HCT116 (cell line): ENCODE results near the gene CDCA4. TPM values are rescaled to one million over a fixed set of nuclear protein-coding genes. Genes with fewer than 3 reads are reported as not detected.

ENCODE experiments used
- ATAC-seq: fragments of 200-7000 bp; cut with Tn5 transposase; 2 replicates; pipeline ENCODE4 v1.9.1; 2020; ENCODE audit warnings: mild to moderate bottlenecking, moderate library complexity
- BruUV-seq: library from RNA; stranded (reverse); fragments of 400-500 nt; replicated peaks from 2 replicates; lab custom pipeline; 2021; lab: Mats Ljungman, UMichigan
- CTCF ChIA-PET: fragments of 300-600 bp; sonication (Branson Sonifier 250); formaldehyde crosslinking; loops from one replicate; lab custom pipeline; 2021; ENCODE audit warnings: antibody characterized with exemption; lab: Charles Lee
- POLR2A ChIA-PET: fragments of 300-600, 350-600 bp; sonication (Branson Sonifier 250); formaldehyde crosslinking; loops from one replicate; lab custom pipeline; 2021; ENCODE audit warnings: antibody characterized with exemption; lab: Charles Lee
- RAD21 ChIA-PET, 2 experiments: fragments of 300-600 bp; sonication (Branson Sonifier 250); formaldehyde crosslinking; loops; one replicate each; lab custom pipeline; 2023; ENCODE audit warnings: low total read pairs in 2 of 2; ENCODE audit not compliant: uncharacterized antibody in 2 of 2, unreplicated experiment in 2 of 2, low non-redundant PET in 1 of 2; lab: Charles Lee
- DNase-seq: peaks from one replicate; pipeline ENCODE4 v3.0.0-alpha.2; 2010; ENCODE audit warnings: low read depth, low spot score
- H2AFZ ChIP-seq: fragments of 200-600 bp; shearing (Covaris generic), sonication (generic); 2 replicates; pipeline ENCODE4 v1.6.1; 2017; ENCODE audit warnings: low read depth, mixed run types, mixed read lengths, antibody characterized with exemption, low read length; ENCODE audit not compliant: poor library complexity, severe bottlenecking
- H3K27ac ChIP-seq: 2 replicates; pipeline ENCODE4 v1.5.1; 2012; ENCODE audit warnings: low read depth, low read length
- H3K27me3 ChIP-seq: fragments of 200-600 bp; sonication (generic); 2 replicates; pipeline ENCODE4 v1.6.1; 2016; ENCODE audit warnings: mixed run types, low read length, mixed read lengths; ENCODE audit not compliant: insufficient read depth
- H3K36me3 ChIP-seq, 2 experiments: fragments of 200-500 bp in 1 of 2; fragments of 200-600 bp in 1 of 2; sonication (Bioruptor generic) in 1 of 2; sonication (generic) in 1 of 2; 2 replicates each; pipeline versions ENCODE4 v1.5.1 to v1.6.1; 2014 to 2016; ENCODE audit warnings: low read length in 2 of 2, inconsistent platforms in 1 of 2, mixed read lengths in 1 of 2, mixed run types in 1 of 2; ENCODE audit not compliant: insufficient read depth in 2 of 2, control insufficient read depth in 1 of 2
- H3K4me1 ChIP-seq, 2 experiments: fragments of 200-600 bp in 1 of 2; sonication (generic) in 1 of 2; 2 replicates each; pipeline versions ENCODE4 v1.5.1 to v1.6.1; 2012 to 2017; ENCODE audit warnings: low read length in 2 of 2, inconsistent platforms in 1 of 2, mild to moderate bottlenecking in 1 of 2, mixed read lengths in 1 of 2, mixed run types in 1 of 2, moderate library complexity in 1 of 2; ENCODE audit not compliant: insufficient read depth in 2 of 2, control insufficient read depth in 1 of 2
- H3K4me2 ChIP-seq: fragments of 200-600 bp; sonication (generic); 2 replicates; pipeline ENCODE4 v1.6.1; 2017; ENCODE audit warnings: mixed run types, low read length, mixed read lengths
- H3K4me3 ChIP-seq, 2 experiments: fragments of 200-600 bp in 1 of 2; sonication (generic) in 1 of 2; replicated peaks in 1 of 2; 2 replicates each; pipeline ENCODE4 v1.5.1; 2011 to 2016; ENCODE audit warnings: low read length in 2 of 2, control low read depth in 1 of 2, low read depth in 1 of 2, mild to moderate bottlenecking in 1 of 2, mixed read lengths in 1 of 2, mixed run types in 1 of 2
- H3K79me2 ChIP-seq: fragments of 200-600 bp; sonication (generic); 2 replicates; pipeline ENCODE4 v1.6.1; 2017; ENCODE audit warnings: mild to moderate bottlenecking, mixed run types, low read length, moderate library complexity, mixed read lengths; ENCODE audit not compliant: insufficient read depth
- H3K9ac ChIP-seq: fragments of 200-600 bp; sonication (generic); 2 replicates; pipeline ENCODE4 v1.6.1; 2016; ENCODE audit warnings: low read length, mixed read lengths
- H3K9me2 ChIP-seq: fragments of 200-600 bp; sonication (generic), shearing (Covaris generic); 2 replicates; pipeline ENCODE4 v1.6.1; 2017; ENCODE audit warnings: mixed run types, mild to moderate bottlenecking, moderate library complexity; ENCODE audit not compliant: insufficient read depth
- H3K9me3 ChIP-seq, 2 experiments: fragments of 200-500 bp in 1 of 2; fragments of 200-600 bp in 1 of 2; sonication (Bioruptor generic) in 1 of 2; sonication (generic) in 1 of 2; 2 replicates each; pipeline ENCODE4 v1.6.1; 2014 to 2017; ENCODE audit warnings: low read length in 2 of 2, mixed read lengths in 2 of 2, inconsistent platforms in 1 of 2, low read depth in 1 of 2, mild to moderate bottlenecking in 1 of 2, mixed run types in 1 of 2, moderate library complexity in 1 of 2; ENCODE audit not compliant: control insufficient read depth in 1 of 2, insufficient read depth in 1 of 2
- H4K20me1 ChIP-seq: fragments of 200-600 bp; sonication (generic), shearing (Covaris generic); 2 replicates; pipeline ENCODE4 v1.6.1; 2017; ENCODE audit warnings: mixed run types, mild to moderate bottlenecking, moderate library complexity; ENCODE audit not compliant: insufficient read depth
- CBX3 ChIP-seq: IDR thresholded peaks from 2 replicates; pipeline ENCODE4 v1.6.1; 2012; ENCODE audit warnings: low read depth
- CEBPB ChIP-seq: IDR thresholded peaks from 2 replicates; pipeline ENCODE4 v1.6.1; 2012; ENCODE audit warnings: low read depth
- EZH2 ChIP-seq: fragments of 200-600 bp; sonication (generic); IDR thresholded peaks from 2 replicates; pipeline ENCODE4 v1.6.1; 2017; ENCODE audit warnings: antibody characterized with exemption, mixed run types
- FOSL1 ChIP-seq: IDR thresholded peaks from 2 replicates; pipeline ENCODE4 v1.6.1; 2012; ENCODE audit warnings: low read depth
- JUND ChIP-seq: IDR thresholded peaks from 2 replicates; pipeline ENCODE4 v1.6.1; 2012
- POLR2A ChIP-seq: IDR thresholded peaks from 2 replicates; pipeline ENCODE4 v1.7.0; 2011; ENCODE audit warnings: borderline replicate concordance; ENCODE audit not compliant: insufficient read depth, insufficient read length; ENCODE audit errors: extremely low read depth
- POLR2AphosphoS5 ChIP-seq: IDR thresholded peaks from 2 replicates; pipeline ENCODE4 v1.6.1; 2011; ENCODE audit warnings: mild to moderate bottlenecking, low read depth, low read length, moderate library complexity
- RAD21 ChIP-seq: IDR thresholded peaks from 2 replicates; pipeline ENCODE4 v1.6.1; 2012; ENCODE audit warnings: low read depth, mild to moderate bottlenecking
- SIN3A ChIP-seq: IDR thresholded peaks from 2 replicates; pipeline ENCODE4 v1.6.1; 2012; ENCODE audit warnings: low read depth
- SP1 ChIP-seq: IDR thresholded peaks from 2 replicates; pipeline ENCODE4 v1.6.1; 2012; ENCODE audit warnings: low read depth
- TCF7L2 ChIP-seq: IDR thresholded peaks from 2 replicates; pipeline ENCODE4 v1.7.0; 2011; ENCODE audit warnings: borderline replicate concordance, inconsistent platforms; ENCODE audit not compliant: insufficient read depth, insufficient read length; ENCODE audit errors: extremely low read depth
- ZFX ChIP-seq: fragments of 450-650 bp; IDR thresholded peaks from 2 replicates; pipeline ENCODE4 v1.6.1; 2017
- ZNF274 ChIP-seq: fragments of 200-500 bp; sonication (Bioruptor generic); IDR thresholded peaks from 2 replicates; pipeline ENCODE4 v1.6.1; 2014; ENCODE audit warnings: mild to moderate bottlenecking, low read depth, low read length, inconsistent platforms
- intact Hi-C: fragments of 100-400 bp; cut with micrococcal nuclease; formaldehyde crosslinking; loops from 2 replicates; pipeline ENCODE4 v1.10.0; 2022
- total RNA-seq: library from RNA; stranded (reverse); gene quantifications from one replicate; pipeline ENCODE4 v1.2.1, GENCODE V29; 2021; ENCODE audit not compliant: unreplicated experiment
- TF ChIP-seq, protein P1 (sequence below): IDR thresholded peaks from 2 replicates; pipeline ENCODE4 v1.6.1; 2012
- TF ChIP-seq, protein P2 (sequence below): IDR thresholded peaks from 2 replicates; pipeline ENCODE4 v1.6.1; 2011; ENCODE audit warnings: mild to moderate bottlenecking, low read length, moderate library complexity; ENCODE audit not compliant: insufficient replicate concordance; ENCODE audit errors: extremely low read depth
- TF ChIP-seq, protein P3 (sequence below), 3 experiments: fragments of 200-600 bp in 1 of 3; sonication (generic) in 1 of 3; IDR thresholded peaks in 2 of 3; conservative IDR thresholded peaks in 1 of 3; 2 replicates each; pipeline ENCODE4 v1.5.1; 2012 to 2017; ENCODE audit warnings: low read depth in 2 of 3, low read length in 2 of 3, antibody characterized with exemption in 1 of 3, borderline replicate concordance in 1 of 3, control low read depth in 1 of 3, mild to moderate bottlenecking in 1 of 3, mixed read lengths in 1 of 3, mixed run types in 1 of 3, moderate library complexity in 1 of 3; ENCODE audit not compliant: insufficient read depth in 1 of 3
- TF ChIP-seq, protein P4 (sequence below): IDR thresholded peaks from 2 replicates; pipeline ENCODE4 v1.6.1; 2012
- TF ChIP-seq, protein P5 (sequence below): IDR thresholded peaks from 2 replicates; pipeline ENCODE4 v1.6.1; 2012; ENCODE audit warnings: low read depth

CDCA4 gene
- total RNA-seq, 1 experiment from 2014 or later = 62.4 TPM

DNA sequence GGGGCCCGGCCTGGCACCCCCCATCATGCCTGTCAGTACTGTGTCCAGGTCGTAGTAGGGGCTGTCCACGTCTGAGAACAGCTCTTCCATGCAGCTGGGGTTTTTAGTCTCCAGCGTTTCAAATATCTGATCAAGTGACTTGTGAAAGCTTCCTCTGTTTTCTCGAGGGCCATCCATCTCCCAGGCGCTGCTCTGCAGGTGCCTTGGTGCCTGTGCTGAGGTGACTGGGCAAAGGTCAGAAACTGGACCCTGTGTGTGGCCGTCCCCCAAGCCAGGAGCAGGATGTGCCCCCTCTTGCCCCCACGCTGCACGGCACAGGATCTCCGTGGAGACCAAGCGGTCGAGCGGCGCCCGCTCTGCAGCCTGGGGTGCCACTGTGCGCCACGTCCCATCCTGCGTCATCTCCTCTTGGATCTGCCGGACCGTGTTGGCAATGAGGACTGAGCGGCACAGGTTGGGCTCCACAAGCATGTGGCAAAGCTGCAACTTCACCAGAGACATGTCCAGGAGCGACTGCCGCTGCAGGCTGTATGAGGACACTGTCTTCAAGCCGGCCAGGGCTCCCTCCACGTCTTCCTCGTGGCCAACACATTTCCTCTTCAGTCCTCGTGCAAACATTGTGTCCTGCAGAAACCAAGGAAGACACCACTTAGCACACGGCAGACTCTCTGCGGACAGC, 9.4 kb downstream of the CDCA4 start:
- no peaks in the 10 kb centered on the region for H3K27me3 ChIP-seq
- H3K4me1 ChIP-seq = peaks cover under 1 to 3% of the 10 kb centered on the region in 2 experiments; a peak in 1 of 4 replicates
- peaks cover 25% of the 10 kb centered on the region; the same call in 1 of the 2 replicates for H4K20me1 ChIP-seq
- ChIA-PET POLR2A (interaction anchor here (1.4 kb wide), 1 partner anchor 9 kb away, joined by 3 read pairs; the partner anchor contains the start of gene CDCA4), RAD21 (no interaction called here), CTCF (no interaction called here)
- no peak overlapping the region for H2AFZ ChIP-seq
- no peak for ATAC-seq
- no peak for DNase-seq
- no TSS peak for BruUV-seq
- H3K9me3 ChIP-seq = no peaks in the 10 kb centered on the region
- H3K4me2 ChIP-seq = no peak overlapping the region
- no peak overlapping the region for H3K4me3 ChIP-seq
- H3K27ac ChIP-seq = no peak overlapping the region
- intact Hi-C loops = no loop called here
- peaks cover 29 to 32% of the 10 kb centered on the region in 2 experiments for H3K36me3 ChIP-seq
- no peak overlapping the region for H3K9ac ChIP-seq
- H3K79me2 ChIP-seq = peaks cover 81% of the 10 kb centered on the region
- H3K9me2 ChIP-seq = no peaks in the 10 kb centered on the region
- TF ChIP-seq SP1 (no peak), CBX3 (no peak), SIN3A (no peak), ZFX (no peak), POLR2A (no peak), TCF7L2 (no peak), CEBPB (no peak), EZH2 (no peak), ZNF274 (no peak), FOSL1 (no peak), RAD21 (no peak), JUND (no peak), POLR2AphosphoS5 (no peak)
- TF ChIP-seq, protein P1, sequence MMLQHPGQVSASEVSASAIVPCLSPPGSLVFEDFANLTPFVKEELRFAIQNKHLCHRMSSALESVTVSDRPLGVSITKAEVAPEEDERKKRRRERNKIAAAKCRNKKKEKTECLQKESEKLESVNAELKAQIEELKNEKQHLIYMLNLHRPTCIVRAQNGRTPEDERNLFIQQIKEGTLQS = no peak
- TF ChIP-seq, protein P2, sequence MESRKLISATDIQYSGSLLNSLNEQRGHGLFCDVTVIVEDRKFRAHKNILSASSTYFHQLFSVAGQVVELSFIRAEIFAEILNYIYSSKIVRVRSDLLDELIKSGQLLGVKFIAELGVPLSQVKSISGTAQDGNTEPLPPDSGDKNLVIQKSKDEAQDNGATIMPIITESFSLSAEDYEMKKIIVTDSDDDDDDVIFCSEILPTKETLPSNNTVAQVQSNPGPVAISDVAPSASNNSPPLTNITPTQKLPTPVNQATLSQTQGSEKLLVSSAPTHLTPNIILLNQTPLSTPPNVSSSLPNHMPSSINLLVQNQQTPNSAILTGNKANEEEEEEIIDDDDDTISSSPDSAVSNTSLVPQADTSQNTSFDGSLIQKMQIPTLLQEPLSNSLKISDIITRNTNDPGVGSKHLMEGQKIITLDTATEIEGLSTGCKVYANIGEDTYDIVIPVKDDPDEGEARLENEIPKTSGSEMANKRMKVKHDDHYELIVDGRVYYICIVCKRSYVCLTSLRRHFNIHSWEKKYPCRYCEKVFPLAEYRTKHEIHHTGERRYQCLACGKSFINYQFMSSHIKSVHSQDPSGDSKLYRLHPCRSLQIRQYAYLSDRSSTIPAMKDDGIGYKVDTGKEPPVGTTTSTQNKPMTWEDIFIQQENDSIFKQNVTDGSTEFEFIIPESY = no peak
- TF ChIP-seq, protein P3, sequence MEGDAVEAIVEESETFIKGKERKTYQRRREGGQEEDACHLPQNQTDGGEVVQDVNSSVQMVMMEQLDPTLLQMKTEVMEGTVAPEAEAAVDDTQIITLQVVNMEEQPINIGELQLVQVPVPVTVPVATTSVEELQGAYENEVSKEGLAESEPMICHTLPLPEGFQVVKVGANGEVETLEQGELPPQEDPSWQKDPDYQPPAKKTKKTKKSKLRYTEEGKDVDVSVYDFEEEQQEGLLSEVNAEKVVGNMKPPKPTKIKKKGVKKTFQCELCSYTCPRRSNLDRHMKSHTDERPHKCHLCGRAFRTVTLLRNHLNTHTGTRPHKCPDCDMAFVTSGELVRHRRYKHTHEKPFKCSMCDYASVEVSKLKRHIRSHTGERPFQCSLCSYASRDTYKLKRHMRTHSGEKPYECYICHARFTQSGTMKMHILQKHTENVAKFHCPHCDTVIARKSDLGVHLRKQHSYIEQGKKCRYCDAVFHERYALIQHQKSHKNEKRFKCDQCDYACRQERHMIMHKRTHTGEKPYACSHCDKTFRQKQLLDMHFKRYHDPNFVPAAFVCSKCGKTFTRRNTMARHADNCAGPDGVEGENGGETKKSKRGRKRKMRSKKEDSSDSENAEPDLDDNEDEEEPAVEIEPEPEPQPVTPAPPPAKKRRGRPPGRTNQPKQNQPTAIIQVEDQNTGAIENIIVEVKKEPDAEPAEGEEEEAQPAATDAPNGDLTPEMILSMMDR (IDR thresholded peaks at IDR 0.05 in 2 of 3, conservative IDR thresholded peaks at IDR 0.05 in 1 of 3; ENCODE audit: borderline replicate concordance in 1 of 3, insufficient read depth in 1 of 3, low read depth in 2 of 3, low read length in 2 of 3) = no peak
- TF ChIP-seq, protein P4, sequence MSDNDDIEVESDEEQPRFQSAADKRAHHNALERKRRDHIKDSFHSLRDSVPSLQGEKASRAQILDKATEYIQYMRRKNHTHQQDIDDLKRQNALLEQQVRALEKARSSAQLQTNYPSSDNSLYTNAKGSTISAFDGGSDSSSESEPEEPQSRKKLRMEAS = no peak
- TF ChIP-seq, protein P5, sequence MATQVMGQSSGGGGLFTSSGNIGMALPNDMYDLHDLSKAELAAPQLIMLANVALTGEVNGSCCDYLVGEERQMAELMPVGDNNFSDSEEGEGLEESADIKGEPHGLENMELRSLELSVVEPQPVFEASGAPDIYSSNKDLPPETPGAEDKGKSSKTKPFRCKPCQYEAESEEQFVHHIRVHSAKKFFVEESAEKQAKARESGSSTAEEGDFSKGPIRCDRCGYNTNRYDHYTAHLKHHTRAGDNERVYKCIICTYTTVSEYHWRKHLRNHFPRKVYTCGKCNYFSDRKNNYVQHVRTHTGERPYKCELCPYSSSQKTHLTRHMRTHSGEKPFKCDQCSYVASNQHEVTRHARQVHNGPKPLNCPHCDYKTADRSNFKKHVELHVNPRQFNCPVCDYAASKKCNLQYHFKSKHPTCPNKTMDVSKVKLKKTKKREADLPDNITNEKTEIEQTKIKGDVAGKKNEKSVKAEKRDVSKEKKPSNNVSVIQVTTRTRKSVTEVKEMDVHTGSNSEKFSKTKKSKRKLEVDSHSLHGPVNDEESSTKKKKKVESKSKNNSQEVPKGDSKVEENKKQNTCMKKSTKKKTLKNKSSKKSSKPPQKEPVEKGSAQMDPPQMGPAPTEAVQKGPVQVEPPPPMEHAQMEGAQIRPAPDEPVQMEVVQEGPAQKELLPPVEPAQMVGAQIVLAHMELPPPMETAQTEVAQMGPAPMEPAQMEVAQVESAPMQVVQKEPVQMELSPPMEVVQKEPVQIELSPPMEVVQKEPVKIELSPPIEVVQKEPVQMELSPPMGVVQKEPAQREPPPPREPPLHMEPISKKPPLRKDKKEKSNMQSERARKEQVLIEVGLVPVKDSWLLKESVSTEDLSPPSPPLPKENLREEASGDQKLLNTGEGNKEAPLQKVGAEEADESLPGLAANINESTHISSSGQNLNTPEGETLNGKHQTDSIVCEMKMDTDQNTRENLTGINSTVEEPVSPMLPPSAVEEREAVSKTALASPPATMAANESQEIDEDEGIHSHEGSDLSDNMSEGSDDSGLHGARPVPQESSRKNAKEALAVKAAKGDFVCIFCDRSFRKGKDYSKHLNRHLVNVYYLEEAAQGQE = no peak
